22Rv1 (cell line): ENCODE data around the gene NDFIP1.

Source experiments
- ZFX ChIP-seq: fragments of 450-650 bp; IDR thresholded peaks from 2 replicates; pipeline ENCODE4 v1.6.1; 2017; ENCODE audit warnings: antibody characterized with exemption, borderline replicate concordance
- TF ChIP-seq, protein P1 (sequence below): fragments of 450-650 bp; IDR thresholded peaks from 2 replicates; pipeline ENCODE4 v1.5.1; 2017; ENCODE audit warnings: mild to moderate bottlenecking

DNA sequence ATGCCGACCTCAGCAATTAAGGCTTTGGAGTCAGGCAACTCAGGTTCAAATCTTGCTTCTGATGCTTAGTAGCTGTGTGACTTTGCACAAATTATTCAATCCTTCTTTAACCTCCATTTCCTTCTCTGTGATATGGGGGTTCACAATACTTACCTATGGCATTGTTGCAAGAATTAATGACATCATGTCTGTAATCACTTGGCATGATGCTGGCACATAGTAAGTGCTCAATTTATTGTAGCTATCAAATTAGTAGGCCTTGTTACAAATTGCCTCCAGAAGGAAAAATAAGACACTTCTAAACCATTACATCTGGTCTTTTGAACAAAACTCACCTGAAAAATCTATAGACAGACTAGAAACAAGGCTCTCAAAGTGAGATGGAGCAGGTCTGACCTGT lies 29.9 kb upstream of the NDFIP1 start:
- TF ChIP-seq, protein P1, sequence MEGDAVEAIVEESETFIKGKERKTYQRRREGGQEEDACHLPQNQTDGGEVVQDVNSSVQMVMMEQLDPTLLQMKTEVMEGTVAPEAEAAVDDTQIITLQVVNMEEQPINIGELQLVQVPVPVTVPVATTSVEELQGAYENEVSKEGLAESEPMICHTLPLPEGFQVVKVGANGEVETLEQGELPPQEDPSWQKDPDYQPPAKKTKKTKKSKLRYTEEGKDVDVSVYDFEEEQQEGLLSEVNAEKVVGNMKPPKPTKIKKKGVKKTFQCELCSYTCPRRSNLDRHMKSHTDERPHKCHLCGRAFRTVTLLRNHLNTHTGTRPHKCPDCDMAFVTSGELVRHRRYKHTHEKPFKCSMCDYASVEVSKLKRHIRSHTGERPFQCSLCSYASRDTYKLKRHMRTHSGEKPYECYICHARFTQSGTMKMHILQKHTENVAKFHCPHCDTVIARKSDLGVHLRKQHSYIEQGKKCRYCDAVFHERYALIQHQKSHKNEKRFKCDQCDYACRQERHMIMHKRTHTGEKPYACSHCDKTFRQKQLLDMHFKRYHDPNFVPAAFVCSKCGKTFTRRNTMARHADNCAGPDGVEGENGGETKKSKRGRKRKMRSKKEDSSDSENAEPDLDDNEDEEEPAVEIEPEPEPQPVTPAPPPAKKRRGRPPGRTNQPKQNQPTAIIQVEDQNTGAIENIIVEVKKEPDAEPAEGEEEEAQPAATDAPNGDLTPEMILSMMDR, result no peak
- no peak for TF ChIP-seq ZFX
